ENCODE measurements around the gene TAOK3. TPM values are rescaled to one million over a fixed set of nuclear protein-coding genes. Genes with fewer than 3 reads are reported as not detected.

The TAOK3 gene
- total RNA-seq, 1 donor from 2014 or later = 1.1 TPM

- Histone ChIP-seq H3K27me3 (no peaks in the 10 kb centered on the region), H3K79me2 (ENCODE audit: low read depth) (no peaks in the 10 kb centered on the region), H3K36me3 (no peaks in the 10 kb centered on the region), H3K9me3 (ENCODE audit: low read depth) (no peaks in the 10 kb centered on the region), H3K4me2 (no peak overlapping the region), H4K20me1 (ENCODE audit: low read depth) (no peaks in the 10 kb centered on the region), H3K4me3 (no peak overlapping the region), H2AFZ (replicated peaks) (no peak overlapping the region), H3K27ac (no peak overlapping the region), H3K9ac (no peak overlapping the region), H3K4me1 (no peaks in the 10 kb centered on the region), H3F3A (ENCODE audit: low read depth) (no peaks in the 10 kb centered on the region)
- DNase-seq (ENCODE audit: low spot score) = no peak
- Mint-ChIP-seq H3K4me3 (no peak overlapping the region), H3K27ac (no peak overlapping the region), H3K36me3 (no peaks in the 10 kb centered on the region), H3K4me1 (no peaks in the 10 kb centered on the region), H3K9me3 (no peaks in the 10 kb centered on the region), H3K27me3 (ENCODE audit: insufficient read depth, low read depth) (peaks cover 2% of the 10 kb centered on the region)
- no peak for TF ChIP-seq CTCF (IDR thresholded peaks at IDR 0.05)
- no peak for TF ChIP-seq EZH2 (IDR thresholded peaks at IDR 0.05)
- TF ChIP-seq EZH2phosphoT487 (IDR thresholded peaks at IDR 0.05) = no peak
Measured at GRCh38 chr12:118317729-118318128, 55.0 kb downstream of the TAOK3 start.

- Mint-ChIP-seq H3K4me1 (no peaks in the 10 kb centered on the region), H3K9me3 (no peaks in the 10 kb centered on the region), H3K27me3 (ENCODE audit: insufficient read depth, low read depth) (peaks cover 2% of the 10 kb centered on the region), H3K27ac (no peak overlapping the region), H3K4me3 (no peak overlapping the region), H3K36me3 (no peaks in the 10 kb centered on the region)
- no peaks in the 10 kb centered on the region for H3K27me3 ChIP-seq
- no peaks in the 10 kb centered on the region for H4K20me1 ChIP-seq (ENCODE audit: low read depth)
- no peaks in the 10 kb centered on the region for H3F3A ChIP-seq (ENCODE audit: low read depth)
- no peak overlapping the region for H3K4me3 ChIP-seq
- DNase-seq (ENCODE audit: low spot score) = no peak
- H2AFZ ChIP-seq (replicated peaks) = no peak overlapping the region
- H3K4me2 ChIP-seq = no peak overlapping the region
- H3K79me2 ChIP-seq (ENCODE audit: low read depth) = no peaks in the 10 kb centered on the region
- H3K27ac ChIP-seq = no peak overlapping the region
- TF ChIP-seq EZH2 (IDR thresholded peaks at IDR 0.05) = no peak
- TF ChIP-seq CTCF (IDR thresholded peaks at IDR 0.05) = no peak
- no peak for TF ChIP-seq EZH2phosphoT487 (IDR thresholded peaks at IDR 0.05)
- no peaks in the 10 kb centered on the region for H3K9me3 ChIP-seq (ENCODE audit: low read depth)
- H3K36me3 ChIP-seq = no peaks in the 10 kb centered on the region
- no peaks in the 10 kb centered on the region for H3K4me1 ChIP-seq
- H3K9ac ChIP-seq = no peak overlapping the region
Measured at GRCh38 chr12:118315821-118316220, 56.9 kb downstream of the TAOK3 start.

- no peak overlapping the region for H3K4me2 ChIP-seq
- Mint-ChIP-seq H3K27ac (no peak overlapping the region), H3K4me3 (no peak overlapping the region), H3K36me3 (no peaks in the 10 kb centered on the region), H3K9me3 (no peaks in the 10 kb centered on the region), H3K4me1 (no peaks in the 10 kb centered on the region), H3K27me3 (ENCODE audit: insufficient read depth, low read depth) (peaks cover 2% of the 10 kb centered on the region)
- no peak overlapping the region for H3K4me3 ChIP-seq
- TF ChIP-seq CTCF (IDR thresholded peaks at IDR 0.05) (no peak), EZH2 (IDR thresholded peaks at IDR 0.05) (no peak), EZH2phosphoT487 (IDR thresholded peaks at IDR 0.05) (no peak)
- no peaks in the 10 kb centered on the region for H3K4me1 ChIP-seq
- H2AFZ ChIP-seq (replicated peaks) = no peak overlapping the region
- no peaks in the 10 kb centered on the region for H3K79me2 ChIP-seq (ENCODE audit: low read depth)
- no peaks in the 10 kb centered on the region for H3F3A ChIP-seq (ENCODE audit: low read depth)
- H4K20me1 ChIP-seq (ENCODE audit: low read depth) = no peaks in the 10 kb centered on the region
- no peak overlapping the region for H3K9ac ChIP-seq
- H3K36me3 ChIP-seq = no peaks in the 10 kb centered on the region
- no peaks in the 10 kb centered on the region for H3K27me3 ChIP-seq
- H3K27ac ChIP-seq = no peak overlapping the region
- no peak for DNase-seq (ENCODE audit: low spot score)
- H3K9me3 ChIP-seq (ENCODE audit: low read depth) = no peaks in the 10 kb centered on the region
Measured at GRCh38 chr12:118312578-118312977, 60.1 kb downstream of the TAOK3 start.
